COLO668 (cell line): ENCODE measurements around the gene UQCR10.

Experiments used
- DNase-seq: peaks from one replicate; lab custom pipeline; 2025; ENCODE audit not compliant: unreplicated experiment; lab: John Stamatoyannopoulos, UW

The UQCR10 gene

GRCh38 chr22:29797351-29797750 lies 30.2 kb downstream of the UQCR10 start:
- DNase-seq, result no peak

DNA sequence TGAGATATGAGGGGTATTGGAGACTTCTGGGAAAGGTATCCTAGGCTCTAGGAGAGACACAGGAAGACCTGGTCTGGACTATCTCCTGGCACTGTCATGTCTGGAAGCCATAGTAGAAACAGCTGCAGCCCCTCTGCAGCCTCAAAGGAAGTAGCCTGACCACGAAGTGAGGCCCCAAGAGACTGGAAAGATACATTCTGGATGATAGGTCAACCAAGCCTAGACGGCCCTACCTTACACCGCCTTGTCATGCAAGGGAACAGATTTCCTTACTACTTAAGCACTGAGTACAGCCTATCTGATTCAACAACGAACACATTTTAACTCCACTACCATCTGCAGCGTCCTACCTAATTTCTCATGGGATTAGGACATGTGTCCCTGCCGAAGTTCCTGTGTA lies 31.1 kb downstream of the UQCR10 start:
- no peak for DNase-seq

GRCh38 chr22:29798801-29799200 lies 31.6 kb downstream of the UQCR10 start:
- DNase-seq, result no peak

DNA sequence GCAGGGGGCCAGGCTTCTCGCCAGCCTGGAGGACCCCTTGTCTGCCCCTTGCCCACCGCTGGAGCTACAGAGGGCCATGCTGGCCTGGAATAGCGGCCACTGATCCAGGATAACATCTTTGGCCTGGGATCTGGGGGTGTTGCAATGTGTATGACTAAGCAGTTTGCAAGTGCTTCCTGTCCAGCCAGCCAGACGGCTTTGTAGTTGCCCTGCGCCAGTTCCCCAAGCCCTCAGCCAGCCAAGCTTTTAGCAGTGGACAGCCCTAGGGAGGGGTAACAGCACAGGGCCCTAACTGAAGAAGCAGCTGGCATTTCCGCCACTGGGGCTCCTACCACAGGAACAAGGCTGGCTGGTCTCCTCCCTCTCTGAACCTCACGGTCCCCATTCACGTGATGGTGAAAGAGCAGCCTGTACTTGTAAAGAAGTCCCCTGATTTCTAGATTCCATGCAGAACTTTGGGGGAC lies 32.1 kb downstream of the UQCR10 start:
- DNase-seq, result peak; percentile 66

GRCh38 chr22:29801153-29801552 lies 34.0 kb downstream of the UQCR10 start:
- DNase-seq, result no peak

DNA sequence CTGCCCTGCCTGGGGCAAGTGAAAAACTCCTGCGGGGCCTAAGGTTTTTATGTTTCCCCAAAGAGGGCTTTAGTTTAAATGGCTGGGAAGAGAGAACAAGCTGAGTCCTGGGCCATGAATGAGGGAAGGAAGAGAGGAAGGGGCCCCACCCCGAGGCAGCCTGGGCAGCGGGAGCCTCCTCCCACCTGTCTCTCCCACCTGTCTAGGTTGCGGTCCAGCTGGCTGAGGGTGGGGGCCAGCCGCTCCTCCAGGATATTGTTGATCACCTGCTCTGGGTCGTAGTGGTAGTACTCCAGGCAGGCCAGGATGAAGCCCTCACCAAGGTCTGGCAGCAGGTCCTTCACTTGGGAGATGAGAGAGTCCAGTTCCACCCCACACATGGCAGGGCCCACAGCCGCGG lies 34.6 kb downstream of the UQCR10 start:
- peak; percentile 74 for DNase-seq

GRCh38 chr22:29803190-29803589 lies 36.0 kb downstream of the UQCR10 start:
- no peak for DNase-seq

GRCh38 chr22:29804985-29805384 lies 37.8 kb downstream of the UQCR10 start:
- DNase-seq, result no peak

DNA sequence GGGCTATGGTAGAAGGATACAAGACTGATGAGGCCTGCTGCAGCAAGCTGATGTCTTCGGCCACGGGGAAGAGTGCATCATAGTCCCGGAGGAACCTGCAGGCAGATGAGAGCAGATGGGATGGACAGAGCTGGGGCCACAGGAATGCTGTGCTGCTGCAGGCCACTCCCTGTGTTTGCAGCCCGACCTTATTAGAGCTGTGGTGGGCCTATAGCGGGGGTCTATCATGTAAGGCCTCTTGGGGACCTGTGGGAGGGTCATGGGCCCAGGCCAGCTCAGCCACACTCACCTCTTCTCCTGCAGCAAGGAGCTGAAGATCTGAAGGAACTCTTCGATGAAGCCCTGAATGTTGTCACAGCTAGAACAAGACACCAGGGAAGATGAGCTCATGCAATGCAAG lies 39.0 kb downstream of the UQCR10 start:
- DNase-seq, result no peak

DNA sequence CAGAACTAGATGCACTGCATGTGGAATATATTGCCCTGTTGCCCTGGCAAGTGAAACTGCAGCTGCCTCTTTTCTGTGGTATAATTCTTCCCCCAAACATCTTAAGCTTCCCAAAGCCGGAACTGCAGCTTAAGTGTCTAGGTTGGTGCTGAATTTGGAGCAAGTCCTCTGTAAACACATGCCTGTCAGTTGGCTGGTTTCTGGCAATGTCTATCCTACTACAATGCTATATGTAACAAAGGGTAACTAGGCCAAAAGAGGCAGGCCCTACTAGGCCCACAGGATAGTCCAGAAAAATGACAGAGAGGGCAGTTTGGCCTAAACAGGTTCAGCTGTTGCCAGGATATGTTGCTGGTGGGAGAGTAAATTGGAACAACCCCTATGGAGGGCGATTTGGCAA lies 43.0 kb downstream of the UQCR10 start:
- DNase-seq, result no peak

DNA sequence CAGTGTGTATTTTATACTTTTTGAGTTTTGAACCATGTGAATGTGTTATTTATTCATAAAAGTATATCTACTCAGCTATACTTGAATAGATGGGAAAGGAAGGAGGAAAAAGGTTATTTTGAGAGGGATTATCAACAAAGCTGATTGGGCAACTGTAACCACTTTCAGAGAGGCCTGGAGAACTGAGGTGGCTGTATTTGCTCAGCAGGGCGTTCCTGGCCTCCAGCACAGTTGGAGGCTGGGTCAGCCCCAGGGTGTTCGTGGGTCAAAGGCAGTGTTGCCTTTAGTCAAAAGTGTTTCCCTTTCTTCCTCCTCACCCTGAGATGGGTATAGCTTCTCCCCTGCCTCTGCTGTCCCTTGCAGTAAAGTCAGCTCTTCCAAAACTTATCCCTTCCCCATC lies 44.2 kb downstream of the UQCR10 start:
- no peak for DNase-seq

DNA sequence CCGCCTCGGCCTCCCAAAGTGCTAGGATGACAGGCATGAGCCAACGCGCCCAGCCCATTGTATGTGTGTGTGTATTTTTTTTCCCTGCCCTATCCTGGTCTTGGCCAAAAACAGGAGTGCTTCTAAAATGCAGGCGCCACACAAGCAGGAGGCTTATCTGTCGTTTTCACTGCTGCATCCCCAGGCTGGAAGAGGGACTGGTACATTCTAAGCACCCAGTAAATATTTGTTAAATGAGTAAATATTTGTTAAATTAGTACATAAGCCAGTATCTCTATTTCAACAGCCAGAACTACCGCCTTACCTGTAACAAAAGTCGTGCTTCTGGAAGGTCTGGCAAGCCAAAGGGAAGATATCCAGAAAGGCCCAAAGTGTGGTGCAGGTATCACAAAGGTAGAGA lies 46.0 kb downstream of the UQCR10 start:
- DNase-seq, result no peak

DNA sequence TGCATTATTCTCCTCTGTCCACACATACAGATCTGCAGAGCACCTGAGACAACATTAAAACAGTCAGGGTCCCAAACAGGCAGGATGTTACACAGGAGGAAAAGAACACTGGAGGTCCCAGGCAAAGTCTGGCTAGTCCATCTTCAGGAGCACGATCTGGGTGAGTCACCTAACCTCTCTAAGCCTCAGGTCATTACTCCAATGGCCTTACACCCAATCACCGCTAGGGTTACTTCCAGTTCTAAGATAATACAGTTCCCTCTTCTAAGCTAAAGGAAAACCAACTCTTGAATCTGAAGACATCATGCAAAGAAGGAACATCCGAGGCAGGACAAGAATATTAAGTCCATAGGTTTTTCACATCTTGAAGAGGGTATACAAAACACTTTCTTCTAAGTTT lies 46.4 kb downstream of the UQCR10 start:
- no peak for DNase-seq

- peak; percentile 8 for DNase-seq
Observed at GRCh38 chr22:29814003-29814402, 46.8 kb downstream of the UQCR10 start.

- DNase-seq, result no peak
Observed at GRCh38 chr22:29815580-29815979, 48.4 kb downstream of the UQCR10 start.

GRCh38 chr22:29816128-29816527 lies 49.0 kb downstream of the UQCR10 start:
- no peak for DNase-seq

GRCh38 chr22:29816539-29816938 lies 49.4 kb downstream of the UQCR10 start:
- DNase-seq, result no peak

GRCh38 chr22:29816980-29817379 lies 49.8 kb downstream of the UQCR10 start:
- no peak for DNase-seq

DNA sequence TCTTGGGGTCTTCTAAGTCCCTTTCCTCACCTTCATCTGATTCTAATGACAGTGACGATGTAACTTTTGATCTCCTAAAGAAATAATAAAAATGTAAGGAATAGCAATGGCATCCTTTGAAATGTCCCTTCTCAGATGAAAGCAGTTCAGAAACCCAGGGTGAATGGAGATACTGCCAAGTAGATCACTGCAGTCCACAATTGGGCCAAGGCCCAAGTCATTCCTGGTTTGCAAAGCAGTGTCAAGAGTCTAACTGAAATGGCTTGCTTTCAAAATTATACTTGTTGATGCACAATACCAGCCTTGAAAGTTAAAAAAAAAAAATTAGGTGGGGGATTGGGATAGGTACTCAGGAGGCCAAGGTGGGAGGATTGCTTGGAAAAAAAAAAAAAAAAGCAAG lies 50.6 kb downstream of the UQCR10 start:
- no peak for DNase-seq

GRCh38 chr22:29819501-29819900 lies 52.3 kb downstream of the UQCR10 start:
- DNase-seq, result no peak
